SKM-1 (cell line): ENCODE data around the gene TCERG1L.
"Not testable (repeated sequence)": the region's sequence is repeated elsewhere in the genome, so short reads cannot be mapped to it uniquely, and the experiment has no call there.

Experiments used
- DNase-seq: peaks from one replicate; lab custom pipeline; 2025; ENCODE audit not compliant: unreplicated experiment; lab: John Stamatoyannopoulos, UW

Gene TCERG1L

GRCh38 chr10:131113165-131113564 lies 198.4 kb downstream of the TCERG1L start:
- DNase-seq, result no peak

- DNase-seq, result no peak
Observed at GRCh38 chr10:131112691-131113090, 198.8 kb downstream of the TCERG1L start.

DNA sequence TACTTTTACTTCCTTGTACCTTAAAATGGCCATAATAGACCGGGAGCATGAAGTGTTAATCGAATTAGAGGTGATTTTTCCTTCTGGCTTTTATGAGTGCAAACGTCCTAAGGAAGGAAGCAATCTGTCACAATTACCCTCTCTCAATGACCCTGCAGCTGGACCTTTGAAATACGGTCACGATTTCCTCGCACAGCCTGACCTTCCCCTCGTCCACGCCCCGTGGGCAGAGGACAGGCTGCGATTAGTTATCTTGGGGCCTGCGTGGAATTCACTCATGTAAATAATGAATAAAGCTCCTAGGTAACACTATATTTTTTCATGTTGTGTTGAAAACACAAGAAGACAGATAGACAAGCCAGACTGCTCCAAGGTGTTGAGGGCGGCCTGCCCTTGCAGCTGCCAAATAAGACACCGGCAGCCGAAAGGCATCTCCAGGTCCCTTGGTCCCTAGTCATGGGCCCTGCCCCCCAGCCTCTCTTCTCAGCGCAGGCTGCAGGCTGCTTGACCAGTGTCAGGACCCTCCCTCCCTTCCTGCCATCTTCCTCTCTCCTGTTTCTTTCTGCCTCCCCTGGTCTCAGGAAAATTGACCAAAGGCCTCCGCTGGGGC lies 199.9 kb downstream of the TCERG1L start:
- no peak for DNase-seq

- DNase-seq, result no peak
Observed at GRCh38 chr10:131111007-131111406, 200.5 kb downstream of the TCERG1L start.

DNA sequence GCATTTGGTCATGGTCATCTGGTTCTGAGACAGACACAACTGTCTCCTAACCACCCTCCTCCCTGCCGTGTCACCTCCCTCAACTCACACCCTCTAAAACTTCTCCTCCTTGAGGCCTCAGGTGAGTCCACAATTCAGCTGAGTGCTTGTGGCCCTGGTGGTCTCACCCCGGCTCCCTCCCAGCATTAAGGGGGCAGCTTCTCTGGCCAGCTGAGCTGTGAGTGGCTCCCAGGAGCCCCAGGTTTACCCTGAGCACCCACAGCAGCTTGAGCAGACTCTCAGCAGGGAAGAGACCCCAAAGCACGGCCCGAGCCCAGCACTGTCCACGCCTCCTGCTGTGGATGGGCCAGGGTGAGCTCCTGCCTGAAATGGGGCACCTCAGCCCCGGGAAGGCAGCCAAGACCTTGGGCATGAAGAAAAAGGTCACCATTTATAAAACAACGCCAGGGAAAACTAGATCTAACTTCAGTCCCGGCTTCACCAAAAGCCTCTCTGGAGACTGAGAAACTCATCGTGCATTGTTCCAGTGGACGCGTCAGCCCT lies 201.2 kb downstream of the TCERG1L start:
- DNase-seq, result no peak

DNA sequence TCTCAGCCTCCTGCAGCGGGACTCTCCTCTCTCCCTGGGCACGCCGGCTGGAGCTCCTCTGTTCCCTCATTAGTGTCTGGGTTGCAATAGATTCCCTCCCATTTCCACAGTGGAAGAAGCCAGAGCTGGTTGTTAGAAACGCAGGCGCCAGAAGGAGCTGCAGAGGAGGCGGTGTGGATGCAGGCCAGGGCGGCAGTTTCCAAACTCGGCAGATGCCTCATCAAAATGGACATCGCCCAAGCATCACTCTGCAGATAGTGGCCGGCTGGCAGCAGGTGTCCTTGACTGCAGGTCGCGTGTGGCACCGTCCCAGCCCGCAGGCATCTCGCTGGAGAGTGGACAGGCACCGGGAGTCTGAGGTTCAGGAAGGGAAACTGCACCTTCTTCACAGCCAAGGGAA lies 201.8 kb downstream of the TCERG1L start:
- no peak for DNase-seq

- DNase-seq, result no peak
Observed at GRCh38 chr10:131109291-131109690, 202.2 kb downstream of the TCERG1L start.

DNA sequence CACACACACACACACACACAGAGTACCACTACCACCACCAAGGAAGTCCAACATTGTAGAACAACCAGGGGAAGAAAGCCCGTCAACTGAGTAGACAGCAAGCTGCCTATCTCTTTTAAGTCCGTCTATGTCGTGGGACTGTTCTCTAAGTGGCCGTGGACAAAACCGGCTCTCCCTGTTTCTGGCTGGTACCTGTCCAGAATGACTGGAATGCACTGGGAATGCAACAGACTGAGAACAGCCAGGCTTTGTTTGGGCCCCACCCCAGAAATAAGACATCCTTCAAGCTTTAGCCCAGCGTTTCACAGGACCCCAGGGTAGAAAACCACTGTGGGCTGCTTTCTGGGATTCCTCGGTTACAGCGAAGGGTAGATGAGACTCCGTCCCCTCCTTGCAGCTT lies 203.6 kb downstream of the TCERG1L start:
- DNase-seq, result no peak

DNA sequence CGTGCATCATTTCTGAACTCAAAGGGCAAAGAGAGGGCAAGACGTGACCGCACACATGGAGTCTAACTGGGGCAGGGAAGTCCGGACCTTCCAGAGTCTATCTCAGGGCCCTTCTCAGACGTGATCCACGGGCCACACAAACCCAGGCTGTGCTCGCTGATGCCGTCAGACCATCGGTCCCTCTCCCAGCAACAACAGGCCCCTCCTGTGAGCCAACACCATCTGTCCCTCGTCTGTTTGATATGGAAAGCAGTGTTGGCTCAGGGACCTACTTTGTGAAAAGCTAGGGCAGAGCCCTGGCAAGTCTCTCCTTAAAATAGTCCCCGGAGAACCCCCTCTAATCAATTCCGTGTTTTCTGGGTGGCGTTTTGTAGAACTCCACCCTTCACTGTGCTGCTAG lies 208.8 kb downstream of the TCERG1L start:
- no peak for DNase-seq

GRCh38 chr10:131102147-131102546 lies 209.4 kb downstream of the TCERG1L start:
- DNase-seq, result no peak

GRCh38 chr10:131100418-131101410 lies 210.8 kb downstream of the TCERG1L start:
- not testable (repeated sequence) for DNase-seq

GRCh38 chr10:131099028-131099726 lies 212.3 kb downstream of the TCERG1L start:
- no peak for DNase-seq

GRCh38 chr10:131098416-131098952 lies 213.0 kb downstream of the TCERG1L start:
- DNase-seq, result no peak

DNA sequence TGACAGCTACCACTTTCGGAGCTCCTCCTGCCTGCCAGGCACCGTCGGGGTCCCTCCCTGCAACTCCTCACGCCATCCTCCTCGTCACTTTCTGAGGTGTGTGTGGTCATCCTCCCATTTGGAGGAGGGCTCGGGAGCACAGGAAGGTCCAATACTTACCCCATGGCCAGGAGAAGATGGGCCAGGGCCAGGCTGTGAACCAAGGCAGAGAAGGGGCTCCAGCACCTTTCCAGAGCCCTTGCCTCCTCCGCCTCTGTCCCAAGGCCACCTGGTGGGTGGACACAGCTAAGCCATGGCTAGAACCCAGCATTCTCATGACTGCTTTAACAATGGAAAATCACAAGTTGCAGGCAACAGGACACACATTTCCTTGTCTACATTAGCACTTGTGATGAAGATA lies 215.5 kb downstream of the TCERG1L start:
- DNase-seq, result no peak

DNA sequence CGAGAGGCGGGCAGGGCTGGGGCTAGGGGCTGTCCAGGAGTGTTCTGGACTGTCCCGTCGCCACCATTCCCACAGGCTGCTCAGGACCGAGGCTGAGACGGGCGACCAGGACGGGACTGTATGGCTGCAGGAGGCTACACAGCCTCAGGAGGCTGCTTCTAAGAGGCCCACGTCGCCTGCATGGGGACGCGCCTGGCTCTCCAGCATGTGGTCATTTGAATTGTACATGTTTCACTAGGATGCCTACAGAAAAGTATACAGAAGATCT lies 216.3 kb downstream of the TCERG1L start:
- no peak for DNase-seq

GRCh38 chr10:131094527-131095312 lies 216.8 kb downstream of the TCERG1L start:
- no peak for DNase-seq

- DNase-seq, result no peak
Observed at GRCh38 chr10:131093795-131094366, 217.6 kb downstream of the TCERG1L start.

DNA sequence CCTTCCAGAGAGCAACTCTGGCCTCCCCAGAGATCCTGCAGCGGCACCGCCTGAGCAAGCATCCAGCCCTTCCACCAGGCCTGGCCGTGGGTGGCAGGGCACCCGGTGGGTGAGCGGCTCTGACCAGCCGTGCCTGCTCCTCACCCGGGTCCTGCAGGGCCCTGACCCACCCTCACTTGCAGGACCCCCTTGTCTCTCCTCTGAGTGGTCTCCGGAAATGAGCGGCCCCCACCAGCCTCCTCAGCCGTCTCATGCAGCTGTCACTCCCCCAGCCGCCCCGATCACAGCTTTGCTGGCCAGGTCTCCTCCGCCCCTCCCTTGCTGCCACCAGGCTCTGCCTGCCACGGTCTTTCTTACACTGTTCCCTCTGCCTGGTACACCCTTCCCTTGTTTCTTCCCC lies 218.2 kb downstream of the TCERG1L start:
- DNase-seq, result no peak

GRCh38 chr10:131092876-131093275 lies 218.6 kb downstream of the TCERG1L start:
- no peak for DNase-seq

DNA sequence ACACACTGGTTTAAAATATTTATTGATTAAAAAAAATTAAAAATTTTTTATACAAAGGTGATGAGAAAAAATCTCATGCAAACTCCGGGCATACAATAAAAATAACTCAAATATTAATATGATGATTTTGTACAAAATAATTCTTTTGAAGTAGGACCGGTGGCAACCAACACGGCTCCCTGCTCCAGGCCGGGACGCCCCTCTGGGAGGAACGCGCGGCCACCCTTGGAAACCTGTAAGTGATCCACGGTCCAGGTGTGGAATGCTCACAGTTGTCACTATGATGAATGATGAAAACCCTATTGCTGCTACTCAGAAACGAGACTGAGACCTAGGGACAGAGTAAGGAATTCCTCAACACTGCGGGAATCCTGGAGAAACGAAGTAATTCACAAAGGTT lies 219.1 kb downstream of the TCERG1L start:
- no peak for DNase-seq
